ENCODE measurements around the gene WNT9A.

Gene WNT9A

DNA sequence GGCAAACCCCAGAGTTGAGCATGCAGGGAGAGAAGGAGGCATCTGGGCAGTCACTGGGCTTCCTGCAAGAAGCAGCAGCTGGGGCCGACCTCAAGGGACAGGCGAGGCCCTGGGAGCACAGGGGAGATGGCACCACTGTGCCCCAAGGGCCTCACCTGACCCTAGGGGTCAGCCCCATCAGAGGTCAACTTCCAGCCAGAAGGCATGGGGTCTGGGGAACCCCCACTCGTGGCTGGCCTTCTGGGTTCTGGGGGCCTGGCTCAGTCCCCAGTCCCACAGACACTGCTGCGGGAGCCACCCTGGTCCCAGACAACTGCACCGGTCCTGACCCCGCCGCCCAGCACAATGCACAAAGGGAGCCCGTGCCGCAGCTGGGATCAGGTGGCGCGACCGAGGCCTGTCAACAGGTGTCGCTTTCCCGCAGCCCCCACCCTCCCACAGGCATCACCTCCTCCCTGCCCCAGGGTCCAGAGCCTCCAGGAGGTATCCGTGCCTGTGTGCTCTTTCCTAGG, 6.2 kb downstream of the WNT9A start:
- DNase-seq: no peak

DNA sequence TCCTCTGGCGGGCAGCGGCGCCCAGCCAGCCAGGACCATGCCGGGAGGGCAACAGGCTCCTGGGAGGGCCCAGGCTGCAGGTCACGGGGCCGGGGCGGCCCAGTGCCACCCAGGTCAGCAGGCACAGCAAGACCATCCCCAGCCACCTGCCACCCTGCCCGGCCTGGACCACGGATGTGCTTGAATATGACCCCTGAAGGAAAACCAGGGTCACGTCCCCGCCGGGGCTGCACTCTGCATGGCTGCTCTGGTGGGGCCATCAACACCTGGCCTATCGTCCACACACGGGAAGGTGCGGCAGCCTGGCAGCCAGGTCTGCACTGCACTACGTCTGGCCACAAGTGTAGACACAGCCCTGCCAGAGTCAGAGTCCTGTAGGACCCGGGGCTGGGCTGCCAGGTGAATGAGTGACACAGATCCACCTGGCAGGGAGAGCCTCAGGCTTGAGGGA, 6.9 kb downstream of the WNT9A start:
- DNase-seq: no peak

DNA sequence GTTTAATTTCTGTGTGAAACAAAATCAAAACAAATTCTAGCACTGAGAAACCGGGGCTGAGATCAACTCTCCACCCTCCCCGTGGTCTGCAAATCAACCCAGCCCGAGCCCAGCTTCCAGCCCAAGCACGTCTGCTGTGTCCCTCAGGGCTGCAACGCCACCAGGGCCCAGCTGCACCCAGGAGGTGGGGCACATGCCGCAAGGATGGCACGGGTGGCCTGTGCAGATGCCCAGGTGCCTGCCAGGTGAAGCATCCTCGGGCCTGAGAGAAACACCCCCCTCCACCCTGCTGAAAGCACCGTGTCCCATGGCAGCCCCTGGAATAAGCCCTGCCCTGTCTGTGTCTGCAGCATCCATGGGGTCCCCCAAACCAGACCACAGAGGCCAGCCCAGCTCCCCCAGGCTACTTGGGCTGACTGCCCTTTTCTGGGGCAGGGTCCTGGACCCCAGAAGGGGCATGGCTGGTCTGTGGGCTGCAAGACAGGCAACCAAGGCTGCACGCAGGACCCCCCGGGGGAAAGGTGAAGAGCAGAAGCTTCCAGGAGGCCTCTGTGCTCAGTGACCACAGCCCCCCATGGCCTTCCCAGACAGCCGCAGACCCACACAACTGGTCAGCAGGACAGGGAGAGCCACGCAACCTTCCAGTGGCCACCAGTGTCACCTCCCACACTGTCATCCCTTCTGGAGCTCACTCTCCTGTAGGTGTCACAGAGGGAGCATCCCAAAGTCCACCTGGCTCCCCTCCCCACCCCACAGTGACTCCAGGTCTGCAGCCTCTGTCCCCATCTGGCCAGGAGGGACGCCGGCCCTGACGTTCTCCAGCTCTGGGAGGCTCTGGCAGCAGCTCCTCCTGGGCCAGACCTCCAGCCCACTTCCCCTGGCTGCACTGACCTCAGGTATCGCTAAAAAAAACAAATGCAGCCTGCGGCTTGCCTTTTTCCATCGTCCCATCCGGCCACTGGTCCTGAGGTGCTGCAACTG, 7.7 kb downstream of the WNT9A start:
- DNase-seq: no peak

DNA sequence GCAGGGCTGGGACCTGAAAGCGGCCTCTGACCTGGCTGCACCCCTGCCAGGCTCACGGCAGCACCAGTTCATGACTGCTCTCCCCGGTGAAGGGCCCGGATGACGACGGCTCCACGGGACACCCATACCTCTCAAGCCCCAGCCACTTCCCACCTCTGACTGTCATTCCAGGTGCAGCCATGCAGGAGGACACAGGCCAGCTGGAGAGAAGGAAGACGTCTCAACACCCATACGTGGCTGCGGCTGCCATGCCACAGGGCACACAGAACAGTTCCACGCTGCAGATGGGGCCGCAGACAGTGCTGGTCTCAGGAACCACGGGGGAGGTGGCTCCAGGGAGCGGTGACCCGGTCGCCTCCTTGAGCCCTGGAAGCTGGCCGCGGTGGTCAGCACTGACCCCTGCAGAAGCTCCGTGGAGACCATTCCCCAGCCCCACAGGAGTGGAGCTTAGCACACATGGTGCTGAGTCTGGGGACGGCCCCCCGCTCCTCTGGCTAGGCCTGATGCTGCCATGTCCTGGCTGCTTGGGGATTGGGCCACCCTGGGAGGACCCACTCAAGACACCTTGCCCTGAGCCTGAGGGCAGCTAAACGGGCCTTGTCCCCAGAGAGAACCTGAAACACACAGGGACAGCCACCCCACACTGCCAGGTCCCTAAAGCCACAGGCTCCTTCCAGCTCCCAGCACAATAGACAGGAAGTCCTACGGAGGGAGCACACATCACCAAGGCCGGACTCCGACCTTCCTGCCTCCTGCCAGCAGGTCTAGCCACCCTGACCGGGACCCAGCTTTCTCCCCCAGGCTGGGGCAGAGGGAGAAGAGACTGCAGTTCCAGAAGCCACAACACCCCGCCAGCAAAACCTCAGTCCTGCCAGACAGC, 8.6 kb downstream of the WNT9A start:
- DNase-seq: no peak

DNA sequence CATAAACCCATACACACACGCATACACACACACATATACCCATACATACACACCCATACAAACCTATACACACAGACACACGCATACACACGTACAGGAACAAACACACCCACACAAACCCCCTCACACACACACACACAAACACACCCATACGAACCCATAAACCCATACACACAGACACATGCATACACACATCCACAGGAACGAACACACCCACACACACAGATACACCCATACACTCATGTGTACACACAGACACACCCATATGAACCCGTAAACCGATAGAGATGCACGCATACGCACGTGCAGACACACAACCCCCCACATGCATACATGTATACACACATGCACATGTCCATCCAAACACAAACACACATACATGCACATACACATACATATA, 9.5 kb downstream of the WNT9A start:
- no peak for DNase-seq

DNA sequence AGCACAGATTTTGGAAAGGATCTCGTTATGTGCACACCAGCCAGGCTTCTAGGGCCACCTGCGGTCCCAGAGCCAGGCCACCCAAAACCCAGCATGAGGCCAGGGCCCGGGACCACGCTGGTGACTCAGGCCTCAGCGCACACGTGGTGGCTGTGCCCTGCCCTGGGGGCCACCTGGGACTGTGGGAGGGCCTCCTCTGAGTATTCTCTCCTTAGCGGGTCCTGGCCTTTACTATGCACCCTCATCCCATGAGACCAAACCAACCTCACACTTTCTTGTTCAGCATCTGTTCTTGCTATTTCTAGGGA, 9.9 kb downstream of the WNT9A start:
- no peak for DNase-seq

DNA sequence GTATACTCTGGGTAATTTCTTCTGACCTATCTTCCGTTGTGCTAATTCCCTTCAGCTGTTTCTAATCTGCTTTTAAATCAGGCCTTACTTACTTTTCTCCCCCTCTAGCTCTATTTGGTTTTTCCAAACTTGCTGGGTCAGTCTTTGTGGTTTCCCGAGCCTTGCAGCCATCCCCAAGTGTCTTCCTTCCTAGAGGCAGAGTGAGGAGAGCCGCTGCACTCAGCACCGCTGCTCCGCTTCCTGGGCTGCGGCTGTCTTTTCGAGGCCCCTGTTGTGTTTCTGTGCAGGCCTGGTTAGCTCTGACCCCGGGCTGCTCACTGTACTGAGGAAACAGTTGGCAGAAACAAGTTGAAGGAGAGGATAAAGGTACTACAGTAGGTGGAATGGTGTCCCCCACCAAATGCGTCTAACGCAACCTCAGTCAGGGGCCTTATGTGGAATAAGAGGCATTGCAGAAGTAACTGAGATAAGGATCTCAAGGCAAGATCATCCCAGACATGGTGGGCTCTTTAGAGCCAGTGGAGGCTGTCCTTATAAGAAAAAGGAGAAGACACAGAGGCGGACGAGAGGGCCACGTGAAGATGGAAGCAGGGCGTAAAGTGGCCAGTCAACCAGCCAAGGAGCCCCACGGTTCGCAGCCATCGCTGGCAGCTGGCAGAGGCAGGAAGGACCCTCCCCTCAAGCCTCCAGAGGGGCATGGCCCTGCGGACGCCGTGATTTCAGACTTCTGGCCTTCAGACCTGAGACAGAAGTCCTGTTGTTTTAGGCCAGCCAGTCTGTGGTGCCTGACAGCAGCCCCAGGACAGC, 10.5 kb downstream of the WNT9A start:
- DNase-seq: no peak

DNA sequence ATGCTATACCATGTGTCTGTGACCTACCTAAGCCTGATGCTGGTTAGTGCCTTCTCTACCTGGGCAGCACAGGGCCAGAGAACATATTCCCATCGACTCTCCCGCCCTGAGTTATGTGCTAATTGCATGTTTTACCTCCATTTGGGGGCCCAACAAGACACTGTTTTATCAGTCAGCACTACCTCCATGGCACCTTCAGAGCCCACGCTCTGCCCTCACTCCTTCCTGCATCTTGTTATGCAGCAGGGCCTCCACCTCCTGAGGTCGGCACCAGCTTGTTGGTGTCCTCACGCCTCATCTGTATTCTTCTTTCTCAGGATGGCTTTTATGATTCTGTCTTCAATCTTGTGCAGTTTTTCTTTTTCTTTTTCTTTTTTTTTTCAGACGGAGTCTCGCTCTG, 11.9 kb downstream of the WNT9A start:
- DNase-seq: no peak

DNA sequence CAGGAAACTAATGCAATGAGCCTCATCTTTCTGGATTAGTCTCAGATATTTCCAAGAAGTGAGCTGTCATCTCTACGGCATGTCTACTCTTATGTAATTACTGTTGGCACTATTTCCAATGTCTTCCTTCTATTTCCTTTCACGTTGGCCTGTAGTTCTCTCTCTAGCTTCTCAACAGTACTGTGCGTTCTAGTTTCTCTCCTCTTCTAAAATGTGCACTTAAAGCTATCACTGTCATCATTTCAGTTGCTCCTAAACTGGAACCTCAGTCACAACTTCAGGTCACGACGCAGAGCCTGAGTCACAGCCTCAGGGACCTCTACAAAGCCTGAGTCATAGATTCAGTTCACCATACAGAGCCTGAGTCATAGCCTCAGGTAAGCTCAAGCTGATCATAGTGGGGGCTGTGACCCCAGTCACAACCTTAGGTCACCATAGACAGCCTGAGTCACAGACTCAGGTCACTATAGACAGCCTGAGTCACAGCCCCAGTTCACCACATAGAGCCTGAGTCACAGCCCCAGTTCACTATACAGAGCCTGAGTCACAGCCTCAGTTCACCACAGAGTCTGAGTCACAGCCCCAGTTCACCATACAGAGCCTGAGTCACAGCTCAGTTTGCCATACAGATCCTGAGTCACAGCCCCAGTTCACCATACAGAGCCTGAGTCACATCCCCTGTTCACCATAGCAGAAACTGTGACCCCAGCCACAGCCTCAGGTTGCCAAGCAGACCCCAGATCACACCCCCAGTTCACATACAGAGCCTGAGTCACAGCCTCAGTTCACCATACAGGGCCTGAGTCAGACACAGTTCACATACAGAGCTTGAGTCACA, 13.0 kb downstream of the WNT9A start:
- no peak for DNase-seq

DNA sequence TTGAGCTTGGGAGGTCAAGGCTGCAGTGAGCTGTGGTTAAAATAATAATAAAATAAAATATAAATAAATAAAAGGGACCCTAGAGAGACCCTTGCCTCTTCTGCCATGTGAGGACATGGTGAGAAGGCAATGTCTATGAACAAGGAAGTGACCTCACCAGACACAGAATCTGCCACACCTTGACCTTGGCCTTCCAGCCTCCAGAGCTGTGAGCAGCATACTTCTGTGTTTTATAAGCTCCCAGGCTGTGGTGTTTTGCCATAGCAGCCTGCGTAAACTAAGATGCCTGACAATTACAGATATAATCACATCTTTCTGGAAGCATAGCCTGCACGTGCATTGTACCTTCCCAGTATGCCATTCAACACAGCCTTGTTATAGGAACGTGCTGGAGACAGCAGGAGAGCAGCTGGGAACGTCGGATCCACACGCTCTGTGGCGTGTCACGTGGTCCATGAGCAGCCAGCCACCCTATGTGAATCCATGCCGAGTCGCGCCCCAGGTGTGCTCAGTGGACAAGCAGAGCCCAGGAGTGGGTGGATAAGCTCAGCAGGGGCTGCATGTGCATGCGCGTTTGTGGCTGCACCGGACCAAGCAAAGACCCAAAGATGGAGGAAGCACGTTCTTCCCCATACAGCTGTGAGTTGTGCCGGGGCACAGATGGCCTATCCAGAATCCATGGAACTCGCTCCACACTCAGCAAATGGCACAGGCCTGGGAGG, 17.8 kb downstream of the WNT9A start:
- no peak for DNase-seq

DNA sequence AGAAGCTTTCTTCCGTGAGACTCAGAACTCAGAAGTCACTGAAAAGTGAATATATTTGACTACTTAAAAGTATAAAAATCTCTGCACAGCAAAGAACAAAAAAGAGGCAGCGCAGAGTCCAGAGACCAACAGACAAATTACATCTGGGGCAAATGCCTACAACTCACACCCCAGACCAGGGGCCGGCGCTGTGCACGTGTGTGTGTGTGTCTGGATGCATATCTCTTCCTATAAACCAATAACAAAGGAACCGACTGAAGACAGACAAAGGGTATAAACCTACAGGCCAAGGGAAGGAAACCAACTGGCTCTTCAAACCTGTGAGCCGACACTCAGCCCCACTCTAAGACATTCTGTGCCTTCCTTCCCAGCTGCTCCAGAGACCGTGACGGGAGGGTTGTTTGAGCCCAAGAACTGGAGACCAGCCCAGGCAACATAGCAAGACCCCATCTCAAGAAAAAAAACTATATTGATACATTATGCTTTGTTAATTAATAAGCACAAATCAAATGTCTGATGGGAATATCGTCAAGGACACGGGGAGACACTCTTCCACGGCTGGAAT, 18.8 kb downstream of the WNT9A start:
- DNase-seq: no peak

DNA sequence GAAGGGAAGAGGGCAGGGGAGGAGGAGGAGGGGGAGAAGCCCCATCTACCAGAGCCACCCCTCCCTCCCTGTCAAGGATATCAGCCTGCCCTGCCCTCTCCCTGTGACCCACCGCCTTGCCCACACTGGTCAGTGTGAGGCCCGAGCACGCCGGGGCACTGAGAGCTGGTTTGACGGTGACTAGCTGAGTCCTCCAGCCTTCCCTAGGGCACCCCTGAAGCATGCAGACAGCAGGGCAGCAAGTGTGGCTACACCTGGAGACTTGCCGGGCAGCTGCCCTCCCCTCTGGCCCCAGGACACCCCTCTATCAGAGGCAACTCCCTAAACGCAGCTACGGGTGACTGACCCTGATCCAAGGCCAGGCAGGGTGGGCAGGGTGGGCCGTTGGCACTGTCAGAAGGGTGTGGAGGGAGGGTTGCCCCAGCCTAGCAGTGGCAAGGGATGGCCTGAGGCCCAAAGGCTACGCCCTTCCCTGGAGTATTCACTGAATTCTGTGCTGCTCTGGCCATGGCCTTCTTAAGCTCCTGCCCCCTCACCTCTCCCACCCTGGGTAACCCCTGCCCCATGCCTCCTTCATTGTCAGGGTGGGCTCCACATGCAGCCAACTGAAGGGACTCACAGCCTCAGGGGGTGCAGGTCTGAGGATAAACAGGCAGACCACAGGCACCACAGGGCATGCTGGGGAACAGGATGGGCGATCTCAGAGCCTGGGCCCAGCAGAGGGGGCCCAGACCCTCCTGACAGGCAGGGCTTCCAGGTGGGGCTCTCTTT, 19.6 kb downstream of the WNT9A start:
- no peak for DNase-seq

DNA sequence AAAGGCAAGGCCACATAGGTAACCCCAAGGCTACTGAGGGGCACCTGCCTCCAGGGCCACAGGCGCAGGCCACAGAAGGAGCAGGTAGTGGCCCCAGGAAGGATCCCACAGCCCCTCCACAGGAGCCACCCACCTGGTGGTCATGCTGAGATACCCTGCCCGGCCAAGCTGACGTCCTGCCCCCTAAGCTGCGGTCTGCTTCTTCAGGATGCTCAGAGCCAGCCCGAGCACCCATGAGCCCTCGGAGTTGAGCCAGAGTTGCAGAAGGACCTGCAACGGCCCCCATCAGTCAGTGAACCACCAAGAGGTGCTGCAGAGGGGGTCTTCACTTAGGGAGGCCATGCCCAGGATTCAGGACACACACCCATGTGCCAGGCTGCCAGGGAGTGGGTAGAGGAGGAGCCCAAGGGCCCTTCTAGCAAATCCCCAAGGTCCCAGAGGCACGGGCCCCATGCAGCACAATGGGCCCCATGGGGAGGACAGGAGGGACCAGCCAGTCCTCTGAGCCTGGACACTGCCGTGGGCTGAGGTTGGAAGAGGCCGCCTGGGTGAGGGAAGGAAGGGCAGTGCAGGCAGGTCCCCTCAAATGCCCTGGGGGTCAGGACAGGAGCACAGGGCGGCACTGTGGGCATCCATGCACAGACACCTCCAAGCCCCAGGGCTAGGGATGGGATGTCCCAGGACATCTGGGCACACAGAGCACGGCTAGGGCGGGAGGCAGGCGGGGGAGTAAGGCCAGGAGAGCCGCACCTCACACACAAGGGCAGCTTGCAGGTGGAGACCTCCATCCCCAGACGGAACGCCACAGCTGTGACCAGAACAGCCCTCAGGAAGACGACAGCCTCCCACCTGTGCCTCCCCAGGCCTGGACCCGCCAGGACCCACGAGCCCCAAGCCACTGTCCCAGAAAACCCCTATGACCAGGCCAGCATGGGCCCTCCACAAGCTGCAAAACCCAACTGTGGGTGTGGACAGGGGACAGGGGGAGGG, 20.5 kb downstream of the WNT9A start:
- DNase-seq: no peak

DNA sequence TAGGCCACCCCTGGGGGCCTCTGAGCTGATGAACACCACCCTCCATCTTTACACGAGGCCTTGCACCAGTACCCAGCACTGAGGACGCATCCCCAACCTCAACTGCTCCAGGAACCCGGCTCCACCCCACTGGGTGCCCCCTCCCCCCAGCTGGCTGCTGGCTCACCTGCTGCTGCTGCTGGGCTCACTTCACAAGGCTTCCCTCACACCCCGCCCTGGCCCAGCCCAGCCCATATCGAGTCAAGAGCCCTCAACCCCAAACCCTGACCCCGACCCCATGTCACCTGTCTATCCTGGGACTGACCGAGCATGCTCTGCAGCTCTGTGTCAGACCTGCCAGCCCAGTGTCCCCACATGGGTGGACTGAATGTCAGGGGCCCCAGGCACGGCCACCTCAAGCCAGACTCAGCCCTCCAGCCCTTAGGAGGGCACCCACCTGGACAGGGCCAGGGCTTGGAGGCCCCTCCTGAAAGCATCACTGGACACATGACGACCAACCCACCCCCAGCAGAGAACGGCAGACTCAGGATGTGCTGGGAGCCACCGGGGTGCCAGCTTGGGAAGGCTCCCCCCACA, 21.4 kb downstream of the WNT9A start:
- no peak for DNase-seq

DNA sequence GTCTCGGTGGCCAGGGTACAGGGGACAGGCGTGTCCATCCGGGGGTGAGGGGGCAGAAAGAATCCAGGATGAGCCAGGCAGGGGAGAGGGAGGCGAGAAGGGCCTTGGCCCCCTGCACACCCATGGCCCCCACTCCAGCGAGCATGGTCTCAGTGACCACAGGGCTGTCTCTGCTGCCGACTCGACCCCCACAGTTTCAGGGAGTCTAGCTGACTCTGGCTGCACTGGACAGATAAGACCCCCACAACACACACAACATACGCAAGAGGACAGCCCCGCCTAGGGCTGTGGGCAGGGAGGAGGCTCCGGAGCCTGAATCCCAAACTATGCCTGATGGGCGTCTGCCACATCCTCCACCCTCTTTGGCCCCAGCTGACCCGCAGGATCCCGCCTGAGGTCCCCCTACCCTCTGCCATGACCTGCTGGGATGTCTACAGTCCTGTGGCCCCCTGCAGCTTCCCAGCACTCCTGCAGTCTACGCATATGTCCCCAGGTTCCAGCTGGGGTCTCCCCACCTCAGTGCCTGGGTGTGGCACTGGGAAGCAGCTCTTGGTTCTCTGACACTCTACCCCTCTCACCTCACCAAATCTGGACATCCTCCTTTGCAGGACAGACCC, 22.0 kb downstream of the WNT9A start:
- no peak for DNase-seq

DNA sequence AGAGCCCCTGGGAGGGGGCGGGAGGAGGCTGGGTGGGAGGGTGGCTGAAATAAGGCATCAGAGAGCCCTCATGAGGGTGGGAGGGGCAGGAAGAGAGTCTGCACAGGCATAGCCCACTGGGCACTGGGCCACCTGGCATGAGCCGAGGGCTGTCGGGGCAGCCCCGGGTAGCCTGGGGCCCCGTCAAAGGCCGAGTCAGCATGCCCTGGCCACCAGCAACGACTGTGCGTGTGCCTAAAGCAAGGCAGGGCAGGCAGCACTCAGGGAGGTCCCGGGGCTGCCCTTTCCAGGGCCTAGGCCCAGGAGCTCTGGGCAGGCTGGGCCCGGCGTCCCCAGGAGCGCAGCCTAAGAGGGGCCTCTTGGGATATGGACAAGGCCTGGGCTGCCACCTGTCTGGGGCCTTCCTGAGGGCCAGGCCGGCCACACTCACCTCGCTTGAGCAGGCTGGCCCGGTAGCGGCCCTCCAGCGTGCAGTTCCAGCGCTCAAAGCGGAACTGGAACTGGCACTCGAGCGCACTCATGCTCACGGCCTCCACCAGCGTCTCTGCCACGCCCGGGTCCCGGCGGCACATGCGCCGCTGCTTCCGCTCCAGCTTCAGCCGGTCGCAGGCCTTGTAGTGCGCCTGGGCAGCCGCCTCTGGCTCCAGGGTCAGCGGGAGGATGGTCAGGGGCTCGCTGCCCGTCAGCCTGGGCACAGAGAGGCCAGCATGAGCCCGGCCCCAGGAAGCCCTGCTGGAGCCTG, 22.7 kb downstream of the WNT9A start:
- DNase-seq: no peak

DNA sequence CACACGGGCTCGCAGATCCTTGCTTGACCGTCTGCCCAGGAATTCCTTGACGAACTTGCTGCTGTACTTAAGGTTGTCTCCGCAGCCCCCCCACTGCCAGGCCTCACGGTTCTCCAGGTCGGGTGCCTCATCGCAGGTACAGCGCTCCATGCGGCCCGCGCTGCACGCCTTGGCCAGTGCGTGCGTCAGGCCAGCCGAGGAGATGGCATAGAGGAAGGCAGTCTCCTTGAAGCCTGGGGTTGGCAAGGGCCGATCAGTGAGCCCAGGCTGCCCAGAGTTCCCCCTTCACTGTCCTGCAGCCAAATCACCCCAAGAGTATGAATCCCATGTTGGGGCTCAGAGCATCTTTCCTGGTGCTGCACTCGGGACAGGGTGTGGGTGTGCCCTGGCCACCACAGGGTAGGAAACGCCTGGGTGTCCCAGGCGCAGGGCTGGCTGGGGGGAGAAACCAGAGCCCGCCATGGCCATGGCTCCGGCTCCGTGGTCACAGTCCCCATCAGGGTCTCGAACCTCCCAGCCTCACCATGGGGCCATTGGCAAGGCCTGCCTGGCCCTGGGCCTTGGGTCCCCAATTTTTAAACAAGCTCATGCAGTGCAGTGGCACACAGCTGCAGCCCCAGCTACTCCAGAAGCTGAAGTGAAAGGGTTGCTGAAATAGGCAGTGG, 23.4 kb downstream of the WNT9A start:
- no peak for DNase-seq
